GM23338 (cell line): ENCODE results near the gene CELSR3. TPM values are rescaled to one million over a fixed set of nuclear protein-coding genes. Genes with fewer than 3 reads are reported as not detected.

ENCODE experiments used
- ATAC-seq: fragments of 200-7000 bp; cut with Tn5 transposase; 3 replicates; pipeline ENCODE4 v1.9.1; 2020
- DNase-seq: peaks from one replicate; pipeline ENCODE4 v3.0.0-alpha.2; 2015; ENCODE audit warnings: low spot score
- H2AFZ ChIP-seq: fragments of 200-600 bp; sonication (generic); 2 replicates; pipeline ENCODE4 v1.8.0; 2016; ENCODE audit warnings: antibody characterized with exemption, mild to moderate bottlenecking, moderate library complexity
- H3F3A ChIP-seq: fragments of 200-600 bp; sonication (generic); replicated peaks from 2 replicates; pipeline ENCODE4 v1.8.0; 2017; ENCODE audit warnings: antibody characterized with exemption, mixed run types, low read depth
- H3K27ac ChIP-seq: fragments of 200-600 bp; sonication (generic); 2 replicates; pipeline ENCODE4 v1.6.1; 2016; ENCODE audit warnings: low read depth
- H3K27me3 ChIP-seq: fragments of 200-600 bp; sonication (generic); 2 replicates; pipeline ENCODE4 v1.8.0; 2016; ENCODE audit warnings: mild to moderate bottlenecking, mixed run types, moderate library complexity; ENCODE audit not compliant: insufficient read depth
- H3K36me3 ChIP-seq: fragments of 200-600 bp; sonication (generic); 2 replicates; pipeline ENCODE4 v1.8.0; 2016; ENCODE audit warnings: mild to moderate bottlenecking; ENCODE audit not compliant: insufficient read depth
- H3K4me1 ChIP-seq: fragments of 200-600 bp; sonication (generic); 2 replicates; pipeline ENCODE4 v1.8.0; 2016; ENCODE audit warnings: mild to moderate bottlenecking, moderate library complexity; ENCODE audit not compliant: insufficient read depth
- H3K4me2 ChIP-seq: fragments of 200-600 bp; sonication (generic); 2 replicates; pipeline ENCODE4 v1.7.1; 2017; ENCODE audit warnings: mixed run types
- H3K4me3 ChIP-seq: fragments of 200-600 bp; sonication (generic); 2 replicates; pipeline ENCODE4 v1.6.1; 2016; ENCODE audit warnings: mixed run types
- H3K79me2 ChIP-seq: fragments of 200-600 bp; sonication (generic); replicated peaks from 2 replicates; pipeline ENCODE4 v1.8.0; 2017; ENCODE audit warnings: mild to moderate bottlenecking; ENCODE audit not compliant: insufficient read depth
- H3K9me2 ChIP-seq: fragments of 200-600 bp; sonication (generic); 2 replicates; pipeline ENCODE4 v1.8.0; 2017; ENCODE audit not compliant: insufficient read depth
- H4K20me1 ChIP-seq: fragments of 200-600 bp; sonication (generic); replicated peaks from 2 replicates; pipeline ENCODE4 v1.8.0; 2017; ENCODE audit warnings: mild to moderate bottlenecking; ENCODE audit not compliant: insufficient read depth
- H3K27ac Mint-ChIP-seq: 2 replicates; pipeline ENCODE4 v1.8.0; 2020; ENCODE audit warnings: inconsistent platforms, mild to moderate bottlenecking, moderate library complexity, mixed read lengths
- H3K27me3 Mint-ChIP-seq: 3 replicates; pipeline ENCODE4 v1.8.0; 2022; ENCODE audit warnings: low read depth, mild to moderate bottlenecking, moderate library complexity, mixed read lengths, inconsistent platforms; ENCODE audit not compliant: insufficient read depth, poor library complexity
- H3K36me3 Mint-ChIP-seq: 3 replicates; pipeline ENCODE4 v1.8.0; 2021; ENCODE audit warnings: low read depth, mild to moderate bottlenecking, inconsistent platforms, moderate library complexity, mixed read lengths
- H3K4me1 Mint-ChIP-seq: 3 replicates; pipeline ENCODE4 v1.8.0; 2020; ENCODE audit warnings: mild to moderate bottlenecking, inconsistent platforms, mixed read lengths
- H3K4me3 Mint-ChIP-seq: 3 replicates; pipeline ENCODE4 v1.8.0; 2021; ENCODE audit warnings: moderate library complexity, mild to moderate bottlenecking, inconsistent platforms, mixed read lengths
- H3K9me3 Mint-ChIP-seq: 3 replicates; pipeline ENCODE4 v1.8.0; 2020; ENCODE audit warnings: moderate library complexity, mild to moderate bottlenecking, inconsistent platforms, mixed read lengths
- CREB1 ChIP-seq: fragments of 250-450 bp; sonication (Bioruptor Pico); IDR thresholded peaks from 2 replicates; pipeline ENCODE4 v1.5.0; 2020; ENCODE audit warnings: low read depth, mild to moderate bottlenecking, moderate library complexity
- CTCF ChIP-seq, 2 experiments: fragments of 200-600 bp in 1 of 2; sonication (generic) in 1 of 2; conservative IDR thresholded peaks; 2 replicates each; pipeline versions ENCODE4 v1.5.1 to v1.6.1; 2016 to 2017; ENCODE audit warnings: antibody characterized with exemption in 2 of 2, low read depth in 2 of 2, mild to moderate bottlenecking in 2 of 2, moderate library complexity in 1 of 2
- EZH2 ChIP-seq: fragments of 200-600 bp; sonication (generic); IDR thresholded peaks from one replicate; pipeline ENCODE4 v1.8.0; 2017; ENCODE audit warnings: antibody characterized with exemption, mild to moderate bottlenecking, low read depth; ENCODE audit not compliant: unreplicated experiment
- EZH2phosphoT487 ChIP-seq: fragments of 200-600 bp; sonication (generic); IDR thresholded peaks from one replicate; pipeline ENCODE4 v1.8.1; 2018; ENCODE audit warnings: antibody characterized with exemption; ENCODE audit not compliant: unreplicated experiment
- JUNB ChIP-seq: IDR thresholded peaks from one replicate; pipeline ENCODE4 v1.6.1; 2016; ENCODE audit warnings: antibody characterized with exemption; ENCODE audit not compliant: unreplicated experiment
- NANOG ChIP-seq: IDR thresholded peaks from 2 replicates; pipeline ENCODE4 v1.6.1; 2016; ENCODE audit warnings: antibody characterized with exemption, borderline replicate concordance
- POLR2AphosphoS5 ChIP-seq: IDR thresholded peaks from 2 replicates; pipeline ENCODE4 v1.6.1; 2016; ENCODE audit warnings: antibody characterized with exemption, low read depth
- REST ChIP-seq: IDR thresholded peaks from one replicate; pipeline ENCODE4 v1.6.1; 2018; ENCODE audit warnings: antibody characterized with exemption; ENCODE audit not compliant: unreplicated experiment
- STAT1 ChIP-seq: IDR thresholded peaks from one replicate; pipeline ENCODE4 v1.6.1; 2016; ENCODE audit warnings: antibody characterized with exemption; ENCODE audit not compliant: unreplicated experiment
- ZNF114 ChIP-seq: fragments of 250-450 bp; sonication (Bioruptor Pico); IDR thresholded peaks from 2 replicates; pipeline ENCODE4 v1.5.0; 2020; ENCODE audit warnings: mild to moderate bottlenecking, moderate library complexity
- ZNF331 ChIP-seq: fragments of 250-450 bp; sonication (Bioruptor Pico); IDR thresholded peaks from 2 replicates; pipeline ENCODE4 v1.5.0; 2020; ENCODE audit warnings: low read depth, mild to moderate bottlenecking, moderate library complexity
- polyA plus RNA-seq: library from polyadenylated mRNA; unstranded; fragments of >200 nt; fragmentation: Nextera tagmentation; extraction: Ambion mirVana; gene quantifications from 2 replicates; pipeline ENCODE4 v1.2.1, GENCODE V29; 2016
- total RNA-seq: library from RNA; depleted of rRNA; stranded (reverse); fragments of >200 nt; shearing (Covaris generic); gene quantifications from 2 replicates; pipeline ENCODE4 v1.2.3, GENCODE V29; 2014
- TF ChIP-seq, protein P1 (sequence below): IDR thresholded peaks from 2 replicates; pipeline ENCODE4 v1.6.1; 2016; ENCODE audit warnings: antibody characterized with exemption
- TF ChIP-seq, protein P2 (sequence below): fragments of 250-450 bp; sonication (Bioruptor Pico); IDR thresholded peaks from 2 replicates; pipeline ENCODE4 v1.5.0; 2020; ENCODE audit warnings: mild to moderate bottlenecking, moderate library complexity

CELSR3 gene
- total and polyA plus RNA-seq, 2 experiments from 2014 or later = 7.5 to 33.3 TPM

- Mint-ChIP-seq H3K9me3 (no peaks in the 10 kb centered on the region; the same call in 2 of the 3 replicates), H3K4me3 (peak overlapping the region; percentile 20; the same call in 1 of the 3 replicates), H3K36me3 (no peaks in the 10 kb centered on the region; the same call in 2 of the 3 replicates), H3K27me3 (peaks cover 6% of the 10 kb centered on the region), H3K27ac (no peak overlapping the region), H3K4me1 (peaks cover 8% of the 10 kb centered on the region; the same call in 2 of the 3 replicates)
- H3K9me2 ChIP-seq = no peaks in the 10 kb centered on the region
- no peak for DNase-seq
- H3K27ac ChIP-seq = no peak overlapping the region
- no peak overlapping the region for H2AFZ ChIP-seq
- H3K4me2 ChIP-seq = no peak overlapping the region
- no peaks in the 10 kb centered on the region for H3K4me1 ChIP-seq
- no peaks in the 10 kb centered on the region for H3K27me3 ChIP-seq
- no peaks in the 10 kb centered on the region for H3K79me2 ChIP-seq
- no peak overlapping the region for H3K4me3 ChIP-seq
- no peaks in the 10 kb centered on the region for H3F3A ChIP-seq
- no peaks in the 10 kb centered on the region for H4K20me1 ChIP-seq
- TF ChIP-seq EZH2 = no peak
- TF ChIP-seq ZNF331 (CRISPR knock-in tag) = no peak
- TF ChIP-seq POLR2AphosphoS5 = no peak
- no peak for TF ChIP-seq CTCF (conservative IDR thresholded peaks at IDR 0.05; ENCODE audit: low read depth in 2 of 2)
- no peak for TF ChIP-seq JUNB
- no peak for TF ChIP-seq ZNF114
- TF ChIP-seq, protein P1, sequence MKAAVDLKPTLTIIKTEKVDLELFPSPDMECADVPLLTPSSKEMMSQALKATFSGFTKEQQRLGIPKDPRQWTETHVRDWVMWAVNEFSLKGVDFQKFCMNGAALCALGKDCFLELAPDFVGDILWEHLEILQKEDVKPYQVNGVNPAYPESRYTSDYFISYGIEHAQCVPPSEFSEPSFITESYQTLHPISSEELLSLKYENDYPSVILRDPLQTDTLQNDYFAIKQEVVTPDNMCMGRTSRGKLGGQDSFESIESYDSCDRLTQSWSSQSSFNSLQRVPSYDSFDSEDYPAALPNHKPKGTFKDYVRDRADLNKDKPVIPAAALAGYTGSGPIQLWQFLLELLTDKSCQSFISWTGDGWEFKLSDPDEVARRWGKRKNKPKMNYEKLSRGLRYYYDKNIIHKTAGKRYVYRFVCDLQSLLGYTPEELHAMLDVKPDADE = no peak
- TF ChIP-seq STAT1 = no peak
- TF ChIP-seq, protein P2, sequence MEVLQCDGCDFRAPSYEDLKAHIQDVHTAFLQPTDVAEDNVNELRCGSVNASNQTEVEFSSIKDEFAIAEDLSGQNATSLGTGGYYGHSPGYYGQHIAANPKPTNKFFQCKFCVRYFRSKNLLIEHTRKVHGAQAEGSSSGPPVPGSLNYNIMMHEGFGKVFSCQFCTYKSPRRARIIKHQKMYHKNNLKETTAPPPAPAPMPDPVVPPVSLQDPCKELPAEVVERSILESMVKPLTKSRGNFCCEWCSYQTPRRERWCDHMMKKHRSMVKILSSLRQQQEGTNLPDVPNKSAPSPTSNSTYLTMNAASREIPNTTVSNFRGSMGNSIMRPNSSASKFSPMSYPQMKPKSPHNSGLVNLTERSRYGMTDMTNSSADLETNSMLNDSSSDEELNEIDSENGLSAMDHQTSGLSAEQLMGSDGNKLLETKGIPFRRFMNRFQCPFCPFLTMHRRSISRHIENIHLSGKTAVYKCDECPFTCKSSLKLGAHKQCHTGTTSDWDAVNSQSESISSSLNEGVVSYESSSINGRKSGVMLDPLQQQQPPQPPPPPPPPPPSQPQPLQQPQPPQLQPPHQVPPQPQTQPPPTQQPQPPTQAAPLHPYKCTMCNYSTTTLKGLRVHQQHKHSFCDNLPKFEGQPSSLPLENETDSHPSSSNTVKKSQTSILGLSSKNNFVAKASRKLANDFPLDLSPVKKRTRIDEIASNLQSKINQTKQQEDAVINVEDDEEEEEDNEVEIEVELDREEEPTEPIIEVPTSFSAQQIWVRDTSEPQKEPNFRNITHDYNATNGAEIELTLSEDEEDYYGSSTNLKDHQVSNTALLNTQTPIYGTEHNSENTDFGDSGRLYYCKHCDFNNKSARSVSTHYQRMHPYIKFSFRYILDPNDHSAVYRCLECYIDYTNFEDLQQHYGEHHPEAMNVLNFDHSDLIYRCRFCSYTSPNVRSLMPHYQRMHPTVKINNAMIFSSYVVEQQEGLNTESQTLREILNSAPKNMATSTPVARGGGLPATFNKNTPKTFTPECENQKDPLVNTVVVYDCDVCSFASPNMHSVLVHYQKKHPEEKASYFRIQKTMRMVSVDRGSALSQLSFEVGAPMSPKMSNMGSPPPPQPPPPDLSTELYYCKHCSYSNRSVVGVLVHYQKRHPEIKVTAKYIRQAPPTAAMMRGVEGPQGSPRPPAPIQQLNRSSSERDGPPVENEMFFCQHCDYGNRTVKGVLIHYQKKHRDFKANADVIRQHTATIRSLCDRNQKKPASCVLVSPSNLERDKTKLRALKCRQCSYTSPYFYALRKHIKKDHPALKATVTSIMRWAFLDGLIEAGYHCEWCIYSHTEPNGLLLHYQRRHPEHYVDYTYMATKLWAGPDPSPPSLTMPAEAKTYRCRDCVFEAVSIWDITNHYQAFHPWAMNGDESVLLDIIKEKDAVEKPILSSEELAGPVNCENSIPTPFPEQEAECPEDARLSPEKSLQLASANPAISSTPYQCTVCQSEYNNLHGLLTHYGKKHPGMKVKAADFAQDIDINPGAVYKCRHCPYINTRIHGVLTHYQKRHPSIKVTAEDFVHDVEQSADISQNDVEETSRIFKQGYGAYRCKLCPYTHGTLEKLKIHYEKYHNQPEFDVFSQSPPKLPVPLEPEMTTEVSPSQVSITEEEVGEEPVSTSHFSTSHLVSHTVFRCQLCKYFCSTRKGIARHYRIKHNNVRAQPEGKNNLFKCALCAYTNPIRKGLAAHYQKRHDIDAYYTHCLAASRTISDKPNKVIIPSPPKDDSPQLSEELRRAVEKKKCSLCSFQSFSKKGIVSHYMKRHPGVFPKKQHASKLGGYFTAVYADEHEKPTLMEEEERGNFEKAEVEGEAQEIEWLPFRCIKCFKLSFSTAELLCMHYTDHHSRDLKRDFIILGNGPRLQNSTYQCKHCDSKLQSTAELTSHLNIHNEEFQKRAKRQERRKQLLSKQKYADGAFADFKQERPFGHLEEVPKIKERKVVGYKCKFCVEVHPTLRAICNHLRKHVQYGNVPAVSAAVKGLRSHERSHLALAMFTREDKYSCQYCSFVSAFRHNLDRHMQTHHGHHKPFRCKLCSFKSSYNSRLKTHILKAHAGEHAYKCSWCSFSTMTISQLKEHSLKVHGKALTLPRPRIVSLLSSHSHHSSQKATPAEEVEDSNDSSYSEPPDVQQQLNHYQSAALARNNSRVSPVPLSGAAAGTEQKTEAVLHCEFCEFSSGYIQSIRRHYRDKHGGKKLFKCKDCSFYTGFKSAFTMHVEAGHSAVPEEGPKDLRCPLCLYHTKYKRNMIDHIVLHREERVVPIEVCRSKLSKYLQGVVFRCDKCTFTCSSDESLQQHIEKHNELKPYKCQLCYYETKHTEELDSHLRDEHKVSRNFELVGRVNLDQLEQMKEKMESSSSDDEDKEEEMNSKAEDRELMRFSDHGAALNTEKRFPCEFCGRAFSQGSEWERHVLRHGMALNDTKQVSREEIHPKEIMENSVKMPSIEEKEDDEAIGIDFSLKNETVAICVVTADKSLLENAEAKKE = no peak
- TF ChIP-seq NANOG = no peak
- TF ChIP-seq EZH2phosphoT487 = no peak
- no peak for TF ChIP-seq REST
- TF ChIP-seq CREB1 (CRISPR knock-in tag) = no peak
- no peaks in the 10 kb centered on the region for H3K36me3 ChIP-seq
- ATAC-seq = no peak; the same call in 1 of the 3 replicates
Observed at GRCh38 chr3:48587686-48588085, 75.0 kb downstream of the CELSR3 start.
